Measurements from ENCODE around the gene GPC6.

GRCh38 chr13:93562676-93563075 is 336.1 kb downstream of the GPC6 start:
- TF ChIP-seq CTCF (conservative IDR thresholded peaks at IDR 0.05; ENCODE audit: low read length) = no peak
- TF ChIP-seq EZH2phosphoT487 (IDR thresholded peaks at IDR 0.05; ENCODE audit: borderline replicate concordance, low read depth, low read length) = no peak

Data from OCI-LY7 (cell line).